Upper lobe of left lung (tissue), 4 donors: ENCODE results near the gene ADCY9.

Source experiments
- CTCF ChIP-seq, 6 experiments: fragments of 450-650 bp in 4 of 6; fragments of 200-600 bp in 2 of 6; sonication (generic) in 2 of 6; IDR thresholded peaks; one replicate each; pipeline ENCODE4 v1.5.1; 2016 to 2019; ENCODE audit warnings: antibody characterized with exemption in 6 of 6
- POLR2A ChIP-seq, 4 donors: fragments of 450-650 bp; IDR thresholded peaks; one replicate each; pipeline ENCODE4 v1.5.1; 2016 to 2017; ENCODE audit warnings: antibody characterized with exemption in 4 of 4, mild to moderate bottlenecking in 2 of 4

GRCh38 chr16:3987231-3987630, 129.0 kb downstream of the ADCY9 start:
- TF ChIP-seq POLR2A (IDR thresholded peaks at IDR 0.05) (no peak), CTCF (IDR thresholded peaks at IDR 0.05) (no peak)
